MM.1S (cell line): ENCODE data around the gene IL1RAPL1.

Source experiments
- DNase-seq: peaks from one replicate; pipeline ENCODE4 v3.0.0-alpha.2; 2015
- H2AFZ ChIP-seq: fragments of 300-600 bp; sonication (generic); 2 replicates; pipeline ENCODE4 v1.6.0; 2016; ENCODE audit warnings: antibody characterized with exemption, low read length
- H3F3A ChIP-seq: fragments of 300-600 bp; sonication (generic); 2 replicates; pipeline ENCODE4 v1.6.1; 2016; ENCODE audit warnings: mild to moderate bottlenecking, antibody characterized with exemption, low read length, moderate library complexity, mixed read lengths; ENCODE audit not compliant: insufficient read depth
- H3K27ac ChIP-seq: fragments of 300-600 bp; sonication (generic); 2 replicates; pipeline ENCODE4 v1.5.1; 2016; ENCODE audit warnings: mild to moderate bottlenecking, low read length
- H3K27me3 ChIP-seq: fragments of 300-600 bp; sonication (generic); replicated peaks from 2 replicates; pipeline ENCODE4 v1.6.0; 2016; ENCODE audit warnings: low read length; ENCODE audit not compliant: insufficient read depth
- H3K36me3 ChIP-seq: fragments of 300-600 bp; sonication (generic); replicated peaks from 2 replicates; pipeline ENCODE4 v1.6.1; 2016; ENCODE audit warnings: mild to moderate bottlenecking, low read length, mixed read lengths; ENCODE audit not compliant: insufficient read depth
- H3K4me1 ChIP-seq: fragments of 300-600 bp; sonication (generic); 2 replicates; pipeline ENCODE4 v1.6.1; 2016; ENCODE audit warnings: low read length, mixed read lengths
- H3K4me2 ChIP-seq: fragments of 300-600 bp; sonication (generic); 2 replicates; pipeline ENCODE4 v1.6.0; 2016; ENCODE audit warnings: low read depth, low read length
- H3K4me3 ChIP-seq: fragments of 300-600 bp; sonication (generic); 2 replicates; pipeline ENCODE4 v1.5.1; 2016; ENCODE audit warnings: low read length, mixed read lengths
- H3K79me2 ChIP-seq: fragments of 300-600 bp; sonication (generic); 2 replicates; pipeline ENCODE4 v1.6.1; 2016; ENCODE audit warnings: mixed run types, low read length, mixed read lengths
- H3K9ac ChIP-seq: fragments of 300-600 bp; sonication (generic); 2 replicates; pipeline ENCODE4 v1.6.1; 2016; ENCODE audit warnings: low read length, mixed read lengths
- H3K9me2 ChIP-seq: fragments of 300-600 bp; sonication (generic); replicated peaks from 2 replicates; pipeline ENCODE4 v1.6.1; 2016; ENCODE audit warnings: mild to moderate bottlenecking, low read length, mixed read lengths; ENCODE audit not compliant: insufficient read depth
- H3K9me3 ChIP-seq: fragments of 300-600 bp; sonication (generic); replicated peaks from 2 replicates; pipeline ENCODE4 v1.6.1; 2016; ENCODE audit warnings: mild to moderate bottlenecking, low read length, mixed read lengths; ENCODE audit not compliant: insufficient read depth
- H4K20me1 ChIP-seq: fragments of 300-600 bp; sonication (generic); 2 replicates; pipeline ENCODE4 v1.6.1; 2016; ENCODE audit warnings: mild to moderate bottlenecking, low read length, moderate library complexity, mixed read lengths; ENCODE audit not compliant: insufficient read depth
- CTCF ChIP-seq: fragments of 300-600 bp; sonication (generic); IDR thresholded peaks from 2 replicates; pipeline ENCODE4 v1.5.1; 2016; ENCODE audit warnings: antibody characterized with exemption, low read length, mixed read lengths
- EZH2 ChIP-seq: fragments of 300-600 bp; sonication (generic); optimal IDR thresholded peaks from 2 replicates; pipeline ENCODE3; 2017; ENCODE audit warnings: low read depth, mild to moderate bottlenecking, antibody characterized with exemption, low read length, mixed read lengths
- EZH2phosphoT487 ChIP-seq: fragments of 300-600 bp; sonication (generic); IDR thresholded peaks from 2 replicates; pipeline ENCODE4 v1.6.1; 2018; ENCODE audit warnings: antibody characterized with exemption, low read length

IL1RAPL1 gene

GRCh38 chrX:29940750-29941149 is 1353.5 kb downstream of the IL1RAPL1 start:
- no peaks in the 10 kb centered on the region for H3K27me3 ChIP-seq
- H3K79me2 ChIP-seq, result no peaks in the 10 kb centered on the region
- H3K9me2 ChIP-seq, result no peaks in the 10 kb centered on the region
- no peak overlapping the region for H2AFZ ChIP-seq
- DNase-seq, result no peak
- H3K4me3 ChIP-seq, result no peak overlapping the region
- H3K4me2 ChIP-seq, result no peak overlapping the region
- TF ChIP-seq EZH2phosphoT487 (no peak), EZH2 (no peak), CTCF (no peak)
- H3F3A ChIP-seq, result no peaks in the 10 kb centered on the region
- no peaks in the 10 kb centered on the region for H3K4me1 ChIP-seq
- H3K36me3 ChIP-seq, result no peaks in the 10 kb centered on the region
- H3K9ac ChIP-seq, result no peak overlapping the region
- H4K20me1 ChIP-seq, result no peaks in the 10 kb centered on the region
- H3K9me3 ChIP-seq, result no peaks in the 10 kb centered on the region
- no peak overlapping the region for H3K27ac ChIP-seq

DNA sequence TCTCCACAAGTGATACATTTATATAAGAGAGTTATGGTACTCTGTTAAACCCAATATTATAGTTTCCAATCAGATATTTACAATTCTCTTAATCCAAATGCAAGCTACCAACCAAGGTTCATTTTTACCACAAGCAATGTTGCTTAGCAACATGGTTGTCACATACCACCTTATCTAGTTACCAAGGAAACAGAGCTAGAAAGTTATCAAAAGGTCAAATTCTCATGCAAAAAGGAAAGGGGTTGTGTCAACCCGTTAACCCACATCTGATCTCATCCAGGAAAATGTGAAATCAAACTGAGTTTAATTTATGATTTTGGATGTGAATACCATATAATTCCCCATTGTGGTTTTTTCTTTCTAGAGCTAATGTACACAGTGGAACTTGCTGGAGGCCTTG is 1354.0 kb downstream of the IL1RAPL1 start:
- Histone ChIP-seq H3K9me3 (no peaks in the 10 kb centered on the region), H3K9ac (no peak overlapping the region), H3K36me3 (no peaks in the 10 kb centered on the region), H3K4me3 (no peak overlapping the region), H4K20me1 (no peaks in the 10 kb centered on the region), H3K4me2 (no peak overlapping the region), H3K27ac (no peak overlapping the region), H3K4me1 (no peaks in the 10 kb centered on the region), H3K9me2 (no peaks in the 10 kb centered on the region), H2AFZ (no peak overlapping the region), H3K79me2 (no peaks in the 10 kb centered on the region), H3K27me3 (no peaks in the 10 kb centered on the region), H3F3A (no peaks in the 10 kb centered on the region)
- TF ChIP-seq CTCF (no peak), EZH2phosphoT487 (no peak), EZH2 (no peak)
- no peak for DNase-seq

GRCh38 chrX:29947225-29947624 is 1360.0 kb downstream of the IL1RAPL1 start:
- no peaks in the 10 kb centered on the region for H3K9me2 ChIP-seq
- no peaks in the 10 kb centered on the region for H4K20me1 ChIP-seq
- no peak overlapping the region for H3K4me2 ChIP-seq
- no peaks in the 10 kb centered on the region for H3F3A ChIP-seq
- no peak overlapping the region for H2AFZ ChIP-seq
- no peaks in the 10 kb centered on the region for H3K4me1 ChIP-seq
- H3K79me2 ChIP-seq, result no peaks in the 10 kb centered on the region
- no peaks in the 10 kb centered on the region for H3K9me3 ChIP-seq
- no peak overlapping the region for H3K4me3 ChIP-seq
- no peak overlapping the region for H3K27ac ChIP-seq
- H3K27me3 ChIP-seq, result no peaks in the 10 kb centered on the region
- H3K9ac ChIP-seq, result no peak overlapping the region
- DNase-seq, result no peak
- H3K36me3 ChIP-seq, result no peaks in the 10 kb centered on the region
- TF ChIP-seq CTCF (no peak), EZH2phosphoT487 (no peak), EZH2 (no peak)
